ENCODE data around the gene OMA1. TPM values are rescaled to one million over a fixed set of nuclear protein-coding genes. Genes with fewer than 3 reads are reported as not detected.
"Not testable (repeated sequence)": the region's sequence is repeated elsewhere in the genome, so short reads cannot be mapped to it uniquely, and the experiment has no call there.

OMA1 gene
- total RNA-seq, 2 donors from 2014 or later: 27.0 to 27.3 TPM

DNA sequence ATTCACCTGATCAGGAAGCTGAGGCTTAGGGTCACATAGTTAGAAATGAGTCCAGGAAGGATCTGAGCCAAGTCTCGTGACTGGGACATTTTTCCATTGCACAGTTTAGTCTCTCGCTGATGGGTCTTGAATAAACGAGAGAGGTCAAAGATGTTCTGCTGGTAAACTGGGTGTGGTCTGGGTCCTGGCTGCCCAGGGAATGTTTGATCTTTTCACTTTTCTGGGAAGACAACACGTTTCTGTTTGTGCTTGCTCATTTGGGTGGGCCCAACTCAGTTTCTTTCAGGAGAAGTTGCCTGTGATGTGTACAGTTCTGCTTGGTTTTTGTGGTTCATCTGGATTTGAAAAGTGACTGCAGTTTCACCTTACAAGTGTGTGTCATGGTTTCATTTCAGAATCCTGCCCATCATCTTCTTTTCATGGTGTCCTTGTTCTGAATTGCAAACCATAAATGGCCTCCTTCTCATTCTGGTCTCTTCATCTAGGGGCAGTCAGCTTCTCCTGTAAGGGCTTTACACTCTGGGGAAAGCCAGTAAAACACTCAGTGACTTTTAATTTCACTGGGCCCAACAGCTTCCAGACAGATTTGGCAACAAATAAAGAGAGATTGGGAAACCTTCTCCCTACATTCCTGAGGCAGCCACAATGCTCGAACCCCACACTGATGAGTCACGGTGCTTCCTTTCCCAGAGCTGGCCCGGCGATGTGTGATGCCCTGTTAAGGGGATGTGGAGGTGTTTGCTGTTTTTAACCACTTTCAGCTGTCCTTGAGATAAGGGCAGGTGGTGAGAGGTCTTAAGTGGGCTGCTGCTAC lies 37.8 kb upstream of the OMA1 start:
- Histone ChIP-seq H3K27ac (peak overlapping the region in 1 of 2 donors; percentile 56), H3K36me3 (no peaks in the 10 kb centered on the region)
- DNase-seq (ENCODE audit: low spot score): peak; percentile 89

DNA sequence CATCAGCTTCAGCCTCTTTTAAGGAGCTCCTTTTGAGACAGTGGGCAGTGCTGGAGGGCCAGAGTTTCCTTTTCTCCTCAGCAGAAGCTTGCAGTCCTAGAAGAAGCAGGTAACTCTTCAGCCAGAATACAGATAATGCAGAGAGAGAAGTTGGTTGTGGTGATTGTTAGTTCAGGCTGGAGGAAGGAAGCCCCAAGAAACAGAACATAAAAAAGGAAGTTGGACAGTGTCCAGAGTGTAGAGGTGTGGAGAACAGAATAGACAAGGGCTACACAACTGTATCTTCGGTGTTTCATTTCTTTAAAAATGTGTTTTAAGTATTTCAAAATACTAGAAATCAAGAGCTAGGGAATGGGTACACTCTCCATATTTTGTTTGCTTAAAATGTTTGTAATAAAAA lies 37.0 kb upstream of the OMA1 start:
- Histone ChIP-seq H3K9me3 (no peaks in the 10 kb centered on the region), H3K27ac (peak overlapping the region in 1 of 2 donors; percentile 56), H3K36me3 (no peaks in the 10 kb centered on the region), H3K4me3 (no peak overlapping the region), H3K4me1 (peaks cover 0 to 17% of the 10 kb centered on the region in 2 donors), H3K27me3 (no peaks in the 10 kb centered on the region)
- no peak for DNase-seq (ENCODE audit: low spot score)
- TF ChIP-seq, protein P1, sequence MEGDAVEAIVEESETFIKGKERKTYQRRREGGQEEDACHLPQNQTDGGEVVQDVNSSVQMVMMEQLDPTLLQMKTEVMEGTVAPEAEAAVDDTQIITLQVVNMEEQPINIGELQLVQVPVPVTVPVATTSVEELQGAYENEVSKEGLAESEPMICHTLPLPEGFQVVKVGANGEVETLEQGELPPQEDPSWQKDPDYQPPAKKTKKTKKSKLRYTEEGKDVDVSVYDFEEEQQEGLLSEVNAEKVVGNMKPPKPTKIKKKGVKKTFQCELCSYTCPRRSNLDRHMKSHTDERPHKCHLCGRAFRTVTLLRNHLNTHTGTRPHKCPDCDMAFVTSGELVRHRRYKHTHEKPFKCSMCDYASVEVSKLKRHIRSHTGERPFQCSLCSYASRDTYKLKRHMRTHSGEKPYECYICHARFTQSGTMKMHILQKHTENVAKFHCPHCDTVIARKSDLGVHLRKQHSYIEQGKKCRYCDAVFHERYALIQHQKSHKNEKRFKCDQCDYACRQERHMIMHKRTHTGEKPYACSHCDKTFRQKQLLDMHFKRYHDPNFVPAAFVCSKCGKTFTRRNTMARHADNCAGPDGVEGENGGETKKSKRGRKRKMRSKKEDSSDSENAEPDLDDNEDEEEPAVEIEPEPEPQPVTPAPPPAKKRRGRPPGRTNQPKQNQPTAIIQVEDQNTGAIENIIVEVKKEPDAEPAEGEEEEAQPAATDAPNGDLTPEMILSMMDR (IDR thresholded peaks at IDR 0.05): no peak

More for the DNA sequence above, 37.8 kb upstream of the OMA1 start:
- TF ChIP-seq, protein P1 (IDR thresholded peaks at IDR 0.05): no peak
- peaks cover 0 to 17% of the 10 kb centered on the region in 2 donors for H3K4me1 ChIP-seq
- no peaks in the 10 kb centered on the region for H3K27me3 ChIP-seq
- no peaks in the 10 kb centered on the region for H3K9me3 ChIP-seq
- no peak overlapping the region for H3K4me3 ChIP-seq

DNA sequence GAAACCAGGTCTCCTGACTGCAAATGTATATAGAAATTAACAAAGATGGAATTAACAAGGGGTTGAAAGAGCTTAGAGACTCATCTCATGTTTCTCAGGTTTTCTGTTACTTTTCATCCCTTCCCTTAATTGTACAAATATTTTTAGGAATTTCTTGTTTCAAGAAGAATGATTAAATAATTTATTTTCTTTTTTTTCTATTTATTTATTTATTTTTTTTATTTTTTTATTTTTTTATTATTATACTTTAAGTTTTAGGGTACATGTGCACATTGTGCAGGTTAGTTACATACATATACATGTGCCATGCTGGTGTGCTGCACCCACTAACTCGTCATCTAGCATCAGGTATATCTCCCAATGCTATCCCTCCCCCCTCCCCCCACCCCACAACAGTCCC lies 35.6 kb upstream of the OMA1 start:
- H3K36me3 ChIP-seq; H3K4me3 ChIP-seq; DNase-seq (ENCODE audit: low spot score); H3K27ac ChIP-seq; H3K27me3 ChIP-seq; H3K9me3 ChIP-seq: not testable (repeated sequence)
- H3K4me1 ChIP-seq: peaks cover 0 to 19% of the 10 kb centered on the region in 2 donors

DNA sequence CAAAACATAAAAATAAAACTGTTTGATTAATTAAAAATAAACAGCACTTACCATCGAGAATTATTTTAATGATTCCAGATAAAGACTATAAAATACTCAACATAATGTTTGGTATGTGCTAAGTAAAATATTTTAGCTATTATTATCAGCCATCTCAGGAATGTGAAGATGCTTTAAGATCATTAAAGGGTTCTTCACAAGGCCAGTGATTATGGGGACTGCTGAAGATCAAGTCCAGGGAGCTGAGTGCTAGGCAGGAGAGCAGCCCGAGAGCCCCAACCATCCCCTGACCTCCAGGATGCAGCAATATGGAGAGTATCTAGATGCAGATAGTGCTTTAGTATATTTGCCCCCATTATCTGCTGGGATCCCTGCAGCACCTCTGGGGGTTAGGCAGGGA lies 35.1 kb upstream of the OMA1 start:
- DNase-seq (ENCODE audit: low spot score): no peak
- no peak overlapping the region for H3K4me3 ChIP-seq
- H3K36me3 ChIP-seq: no peaks in the 10 kb centered on the region
- peaks cover 0 to 12% of the 10 kb centered on the region in 2 donors for H3K27me3 ChIP-seq
- H3K4me1 ChIP-seq: peaks cover 0 to 24% of the 10 kb centered on the region in 2 donors
- no peaks in the 10 kb centered on the region for H3K9me3 ChIP-seq
- TF ChIP-seq, protein P1 (IDR thresholded peaks at IDR 0.05): no peak
- no peak overlapping the region for H3K27ac ChIP-seq

DNA sequence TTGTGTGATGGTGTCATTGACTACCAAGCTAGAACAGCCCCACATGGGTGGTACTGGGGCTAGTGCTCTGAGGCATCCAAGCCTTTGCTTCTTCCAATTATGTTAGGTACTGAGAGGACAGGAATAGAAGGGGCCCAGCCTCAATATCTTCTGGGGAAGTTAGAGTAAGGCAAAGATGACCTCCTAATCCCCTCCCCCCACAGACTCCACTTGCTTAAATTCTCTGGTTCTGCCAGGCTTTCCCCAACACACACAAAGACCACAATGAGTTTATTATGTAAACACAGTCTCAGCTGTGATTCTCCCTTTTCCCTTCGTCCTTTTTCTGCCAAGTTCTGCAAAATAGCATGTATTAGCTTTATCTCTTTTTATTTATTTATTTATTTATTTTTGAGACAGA lies 33.7 kb upstream of the OMA1 start:
- Histone ChIP-seq H3K4me1 (peaks cover 0 to 31% of the 10 kb centered on the region in 2 donors), H3K4me3 (no peak overlapping the region), H3K36me3 (no peaks in the 10 kb centered on the region), H3K27ac (no peak overlapping the region), H3K27me3 (peaks cover 7 to 23% of the 10 kb centered on the region in 2 donors), H3K9me3 (no peaks in the 10 kb centered on the region)
- no peak for DNase-seq (ENCODE audit: low spot score)
- TF ChIP-seq, protein P1 (IDR thresholded peaks at IDR 0.05): no peak

DNA sequence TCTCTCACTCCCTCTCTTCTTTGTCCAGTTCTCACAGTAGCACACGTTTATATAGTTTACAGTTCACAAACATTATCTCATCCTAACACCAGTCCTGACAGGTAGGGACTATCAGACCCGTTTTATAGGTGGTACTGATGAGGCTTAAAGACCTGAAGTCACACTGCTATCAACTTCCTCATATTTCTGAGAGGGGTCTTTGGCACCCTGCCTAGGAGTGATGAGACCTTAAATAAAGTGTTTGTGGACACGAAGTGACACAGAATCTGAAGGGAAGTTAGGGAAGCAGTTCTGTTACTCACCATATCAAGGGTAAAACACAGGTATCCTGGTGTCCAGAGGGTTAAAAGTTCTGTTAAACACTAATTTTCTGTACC lies 31.1 kb upstream of the OMA1 start:
- no peaks in the 10 kb centered on the region for H3K36me3 ChIP-seq
- TF ChIP-seq, protein P1 (IDR thresholded peaks at IDR 0.05): no peak
- no peak overlapping the region for H3K27ac ChIP-seq
- H3K27me3 ChIP-seq: peaks cover 7 to 23% of the 10 kb centered on the region in 2 donors
- peak overlapping the region in 1 of 2 donors; percentile 43 for H3K4me3 ChIP-seq
- peaks cover 0 to 16% of the 10 kb centered on the region in 2 donors for H3K4me1 ChIP-seq
- H3K9me3 ChIP-seq: no peaks in the 10 kb centered on the region
- no peak for DNase-seq (ENCODE audit: low spot score)
